Measurements from ENCODE around the gene JUP.

DNA sequence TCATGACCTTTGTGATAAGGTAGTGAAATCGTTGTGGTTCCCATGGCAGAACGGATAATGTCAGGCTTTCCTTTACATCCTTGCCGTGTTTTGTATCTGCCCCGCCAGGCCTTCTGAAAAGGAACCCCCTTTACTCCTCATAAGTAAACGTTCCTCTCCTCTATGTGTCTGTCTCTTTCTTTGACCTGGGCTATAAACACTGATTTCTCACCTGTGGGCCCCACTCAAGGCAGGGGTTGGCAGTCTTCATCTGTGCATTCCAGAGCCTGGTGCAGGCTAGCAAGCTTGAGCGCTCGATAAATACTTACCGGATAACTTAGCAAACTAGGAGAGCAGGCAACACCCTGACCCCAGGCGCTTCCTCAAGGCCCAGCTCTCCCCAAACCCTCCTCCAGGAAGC lies 44.8 kb downstream of the JUP start:
- TF ChIP-seq POLR2A (IDR thresholded peaks at IDR 0.05; ENCODE audit: extremely low read depth, insufficient read length) (no peak), CTCF (IDR thresholded peaks at IDR 0.05; ENCODE audit: low read depth, low read length) (no peak)

Data from NB4 (cell line).